Measurements from ENCODE around the gene CPVL. TPM values are rescaled to one million over a fixed set of nuclear protein-coding genes. Genes with fewer than 3 reads are reported as not detected.

Gene CPVL
- polyA plus RNA-seq, 3 donors = 410 to 1,111 (median 1,108) TPM

GRCh38 chr7:28964056-28964455 is 182.3 kb downstream of the CPVL start:
- H3K27me3 Mint-ChIP-seq (ENCODE audit: low read depth in 3 of 3) = peaks cover 25 to 34% (median 27%) of the 10 kb centered on the region in 3 donors
- WGBS (ENCODE audit: insufficient coverage) = 83% methylated on average over 1 of the region's 2 CpGs
- intact Hi-C loops (cut with micrococcal nuclease) = no loop called here

GRCh38 chr7:28961972-28962371 is 184.4 kb downstream of the CPVL start:
- no peak for DNase-seq
- Histone ChIP-seq H3K36me3 (replicated peaks in 1 of 2; ENCODE audit: control insufficient read depth in 1 of 2, insufficient read depth in 2 of 2, low read length in 2 of 2) (no peaks in the 10 kb centered on the region), H4K20me1 (ENCODE audit: insufficient read depth, low read length) (no peaks in the 10 kb centered on the region), H3K27me3 (ENCODE audit: control insufficient read depth in 2 of 2, insufficient read depth in 2 of 2, low read length in 2 of 2) (peaks cover 39 to 53% of the 10 kb centered on the region in 2 donors), H3K79me2 (ENCODE audit: insufficient read depth, low read length) (no peaks in the 10 kb centered on the region), H3K27ac (ENCODE audit: low read depth in 1 of 2, low read length in 2 of 2) (no peak overlapping the region), H3K9ac (ENCODE audit: insufficient read depth, low read length, poor library complexity, severe bottlenecking) (no peak overlapping the region), H3K9me3 (replicated peaks in 1 of 2; ENCODE audit: control insufficient read depth in 1 of 2, insufficient read depth in 1 of 2, low read length in 2 of 2) (peaks cover 2 to 11% of the 10 kb centered on the region in 2 donors), H3K4me1 (ENCODE audit: control insufficient read depth in 1 of 2, insufficient read depth in 2 of 2, low read length in 2 of 2) (peaks cover 18% of the 10 kb centered on the region in 2 donors), H3K4me3 (replicated peaks in 1 of 3; ENCODE audit: low read depth in 2 of 3, low read length in 3 of 3) (no peak overlapping the region), H3K4me2 (replicated peaks; ENCODE audit: extremely low read depth, low read length, poor library complexity, severe bottlenecking) (no peak overlapping the region), H2AFZ (ENCODE audit: insufficient read depth, low read depth, low read length, poor library complexity, severe bottlenecking) (no peak overlapping the region)
- Mint-ChIP-seq H3K4me3 (no peak overlapping the region), H3K36me3 (peaks cover 0 to 8% of the 10 kb centered on the region in 2 donors), H3K4me1 (peaks cover 16% of the 10 kb centered on the region), H3K27ac (peak overlapping the region in 1 of 7 donors; percentile 61), H3K9me3 (peaks cover 0 to 17% (median 8%) of the 10 kb centered on the region in 7 donors), H3K27me3 (ENCODE audit: low read depth in 3 of 3) (peaks cover 45 to 54% (median 48%) of the 10 kb centered on the region in 3 donors)
- WGBS (ENCODE audit: insufficient coverage) = 90% methylated on average over 5 of the region's 5 CpGs
- TF ChIP-seq, protein P1, sequence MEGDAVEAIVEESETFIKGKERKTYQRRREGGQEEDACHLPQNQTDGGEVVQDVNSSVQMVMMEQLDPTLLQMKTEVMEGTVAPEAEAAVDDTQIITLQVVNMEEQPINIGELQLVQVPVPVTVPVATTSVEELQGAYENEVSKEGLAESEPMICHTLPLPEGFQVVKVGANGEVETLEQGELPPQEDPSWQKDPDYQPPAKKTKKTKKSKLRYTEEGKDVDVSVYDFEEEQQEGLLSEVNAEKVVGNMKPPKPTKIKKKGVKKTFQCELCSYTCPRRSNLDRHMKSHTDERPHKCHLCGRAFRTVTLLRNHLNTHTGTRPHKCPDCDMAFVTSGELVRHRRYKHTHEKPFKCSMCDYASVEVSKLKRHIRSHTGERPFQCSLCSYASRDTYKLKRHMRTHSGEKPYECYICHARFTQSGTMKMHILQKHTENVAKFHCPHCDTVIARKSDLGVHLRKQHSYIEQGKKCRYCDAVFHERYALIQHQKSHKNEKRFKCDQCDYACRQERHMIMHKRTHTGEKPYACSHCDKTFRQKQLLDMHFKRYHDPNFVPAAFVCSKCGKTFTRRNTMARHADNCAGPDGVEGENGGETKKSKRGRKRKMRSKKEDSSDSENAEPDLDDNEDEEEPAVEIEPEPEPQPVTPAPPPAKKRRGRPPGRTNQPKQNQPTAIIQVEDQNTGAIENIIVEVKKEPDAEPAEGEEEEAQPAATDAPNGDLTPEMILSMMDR (IDR thresholded peaks at IDR 0.05) = no peak
- intact Hi-C loops (cut with micrococcal nuclease) = no loop called here

More at GRCh38 chr7:28964056-28964455, 182.3 kb downstream of the CPVL start:
- H3K36me3 Mint-ChIP-seq = peaks cover 0 to 3% of the 10 kb centered on the region in 2 donors
- peaks cover 0 to 5% (median 2%) of the 10 kb centered on the region in 7 donors for H3K9me3 Mint-ChIP-seq
- H4K20me1 ChIP-seq (ENCODE audit: insufficient read depth, low read length) = no peaks in the 10 kb centered on the region
- H3K9me3 ChIP-seq (replicated peaks in 1 of 2; ENCODE audit: control insufficient read depth in 1 of 2, insufficient read depth in 1 of 2, low read length in 2 of 2) = peaks cover 0 to 3% of the 10 kb centered on the region in 2 donors
- no peak overlapping the region for H3K4me2 ChIP-seq (replicated peaks; ENCODE audit: extremely low read depth, low read length, poor library complexity, severe bottlenecking)
- H3K36me3 ChIP-seq (replicated peaks in 1 of 2; ENCODE audit: control insufficient read depth in 1 of 2, insufficient read depth in 2 of 2, low read length in 2 of 2) = no peaks in the 10 kb centered on the region
- DNase-seq = no peak
- no peak overlapping the region for H3K4me3 Mint-ChIP-seq
- no peak overlapping the region for H2AFZ ChIP-seq (ENCODE audit: insufficient read depth, low read depth, low read length, poor library complexity, severe bottlenecking)
- no peak overlapping the region for H3K27ac ChIP-seq (ENCODE audit: low read depth in 1 of 2, low read length in 2 of 2)
- H3K4me3 ChIP-seq (replicated peaks in 1 of 3; ENCODE audit: low read depth in 2 of 3, low read length in 3 of 3) = no peak overlapping the region
- no peaks in the 10 kb centered on the region for H3K79me2 ChIP-seq (ENCODE audit: insufficient read depth, low read length)
- no peak overlapping the region for H3K9ac ChIP-seq (ENCODE audit: insufficient read depth, low read length, poor library complexity, severe bottlenecking)
- H3K27ac Mint-ChIP-seq = no peak overlapping the region
- TF ChIP-seq, protein P1 (IDR thresholded peaks at IDR 0.05) = no peak
- no peaks in the 10 kb centered on the region for H3K4me1 Mint-ChIP-seq
- no peaks in the 10 kb centered on the region for H3K4me1 ChIP-seq (ENCODE audit: control insufficient read depth in 1 of 2, insufficient read depth in 2 of 2, low read length in 2 of 2)
- H3K27me3 ChIP-seq (ENCODE audit: control insufficient read depth in 2 of 2, insufficient read depth in 2 of 2, low read length in 2 of 2) = peaks cover 19 to 33% of the 10 kb centered on the region in 2 donors

Data from CD14-positive monocyte (primary cell).